Heart right ventricle (tissue), 16 donors: ENCODE data around the gene LGALS7B. TPM values are rescaled to one million over a fixed set of nuclear protein-coding genes. Genes with fewer than 3 reads are reported as not detected.
A peak's percentile ranks its signal among the peaks of the same experiment; 100 is the strongest.
"Not testable (repeated sequence)": the region's sequence is repeated elsewhere in the genome, so short reads cannot be mapped to it uniquely, and the experiment has no call there.

ENCODE experiments used
- ATAC-seq, 8 donors: fragments of 200-7000 bp; cut with Tn5 transposase; one replicate each; pipeline ENCODE4 v1.9.1; 2020; ENCODE audit warnings: mild to moderate bottlenecking in 8 of 8, moderate library complexity in 8 of 8, moderate number of reproducible peaks in 1 of 8
- DNase-seq, 2 donors: peaks; one replicate each; pipeline ENCODE4 v3.0.0-alpha.2; 2020
- H3K27ac ChIP-seq, 10 donors: fragments of 200-600 bp; sonication (generic) in 2 of 10; one replicate each; pipeline versions ENCODE4 v1.5.0 to v1.8.0; 2020 to 2022; ENCODE audit warnings: mild to moderate bottlenecking in 3 of 10
- H3K27me3 ChIP-seq, 7 donors: fragments of 200-600 bp; one replicate each; pipeline ENCODE4 v1.8.0; 2021 to 2022; ENCODE audit warnings: mild to moderate bottlenecking in 2 of 7
- H3K36me3 ChIP-seq, 9 donors: fragments of 200-600 bp; sonication (generic) in 1 of 9; one replicate each; pipeline versions ENCODE4 v1.5.0 to v1.8.0; 2020 to 2022; ENCODE audit warnings: mild to moderate bottlenecking in 2 of 9
- H3K4me1 ChIP-seq, 9 donors: fragments of 200-600 bp; sonication (generic) in 1 of 9; one replicate each; pipeline versions ENCODE4 v1.5.0 to v1.8.0; 2020 to 2022; ENCODE audit warnings: mild to moderate bottlenecking in 4 of 9
- H3K4me3 ChIP-seq, 10 donors: fragments of 200-600 bp; sonication (generic) in 2 of 10; one replicate each; pipeline versions ENCODE4 v1.5.0 to v1.8.0; 2020 to 2022; ENCODE audit warnings: mild to moderate bottlenecking in 7 of 10, moderate library complexity in 2 of 10
- H3K9me3 ChIP-seq, 11 donors: fragments of 200-600 bp in 10 of 11; sonication (generic) in 2 of 11; one replicate each; pipeline versions ENCODE4 v1.5.0 to v1.8.0; 2013 to 2022; ENCODE audit warnings: mild to moderate bottlenecking in 2 of 11, control low read depth in 1 of 11, moderate library complexity in 1 of 11
- WGBS, 2 donors: extraction: QIAGEN DNeasy Blood & Tissue Kit; methylation state at CpG; one replicate each; pipeline ENCODE4 v1.1.7; 2013; ENCODE audit warnings: inconsistent platforms in 1 of 2; 5-methylcytosine and 5-hydroxymethylcytosine counted together
- intact Hi-C, 10 donors: fragments of 100-400 bp; cut with DNase I; formaldehyde crosslinking; loops; one replicate each; pipeline versions ENCODE4 v1.11.1 to v1.14.2; 2022
- polyA plus RNA-seq, 2 donors: library from polyadenylated mRNA; stranded (reverse); fragments of 200-250 nt; gene quantifications; one replicate each; pipeline ENCODE4 v1.2.3, GENCODE V29; 2013
- total RNA-seq, 10 donors: library from RNA; stranded (reverse); fragmentation: NEBNext Ultra II Directional in 3 of 10; extraction: Animal tissue kit (Norgen Biotek cat#: 25700) in 3 of 10; gene quantifications; one replicate each; pipeline versions ENCODE4 v1.2.1 to v1.2.4, GENCODE V29; 2021 to 2023
- TF ChIP-seq, protein P1 (sequence below), 9 donors: fragments of 200-600 bp; sonication (generic) in 2 of 9; IDR thresholded peaks; one replicate each; pipeline versions ENCODE4 v1.5.0 to v1.8.0; 2021 to 2022; ENCODE audit warnings: antibody characterized with exemption in 9 of 9, mild to moderate bottlenecking in 5 of 9, moderate library complexity in 1 of 9
- donor health status: Arrhythmogenic right ventricular cardiomyopathy.
- donor health status: ischemic (EF 13 %, LVEDD 7.1; RV severe dilation, severe dysfunction).
- donor health status: healthy with polysubstance abuse.
- donor health status: DM: no; HTN: yes; CAD: no.
- donor health status: DM: no; HTN: no; CAD: no.
- donor health status: ischemic (EF 25% LVEDD 6.9; RV normal size, moderate dysfunction).
- donor health status: ischemic (EF 25% LVEDD 5.7; RV mildly dilated, moderate dysfunction).
- donor health status: healthy.
- donor health status: DM: yes; HTN: yes; CAD: no.
- donor health status: Ischemic cardiomyopathy.
- donor health status: ischemic (EF 35%, LVEDD 5.7; RV mildly dilated, moderate dysfunction).
- donor health status: nonischemic (EF 11% LVEDD 7.7; RV severe dilation, severe dysfunction).
- donor health status: DM: yes; HTN: yes; CAD: no.
- donor health status: PGD.
- donor health status: ischemic (EF 29% LVEDD 5.4; RV normal size, mild dysfunction).
- donor health status: nonischemic (EF 23%, LVEDD 6.1; RV moderate dilation, normal function).

LGALS7B gene
- total and polyA plus RNA-seq, 12 donors: 0.19 to 0.60 TPM; not detected in 10

DNA sequence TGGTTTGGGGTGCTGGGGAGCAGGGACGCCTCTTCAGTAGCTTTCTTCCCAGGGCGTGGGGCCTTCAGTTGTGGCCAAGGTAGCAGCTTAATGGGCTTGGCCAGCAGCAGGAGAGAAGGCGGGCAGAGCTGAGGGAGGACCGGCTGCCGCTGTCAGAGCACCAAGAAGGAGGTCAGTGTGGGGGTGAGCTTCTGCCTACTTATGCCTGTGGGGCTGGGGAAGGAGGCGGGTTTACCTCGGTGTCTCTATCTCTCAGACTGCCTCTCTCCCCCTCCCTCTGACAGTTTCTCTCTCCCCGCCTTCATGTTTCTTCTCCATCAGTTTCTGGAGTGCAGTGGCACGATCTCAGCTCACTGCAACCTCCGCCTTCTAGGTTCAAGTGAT lies 44.7 kb upstream of the LGALS7B start, which contains the start of gene CAPN12:
TSS of gene CAPN12 (minus strand) at position 177 of the 384 bp plus-strand sequence. CDS start 309 bp downstream, outside the sequence.
- 89 to 93% methylated on average over 10 of the region's 10 CpGs for WGBS, 2 donors
- ATAC-seq: no peak
- no peak for DNase-seq
- Histone ChIP-seq H3K27ac (no peak within 1 kb of the TSS), H3K9me3 (no peaks in the 10 kb centered on the region), H3K36me3 (no peaks in the 10 kb centered on the region), H3K4me1 (no peaks in the 10 kb centered on the region), H3K4me3 (no peak within 1 kb of the TSS), H3K27me3 (no peaks in the 10 kb centered on the region)
- TF ChIP-seq, protein P1, sequence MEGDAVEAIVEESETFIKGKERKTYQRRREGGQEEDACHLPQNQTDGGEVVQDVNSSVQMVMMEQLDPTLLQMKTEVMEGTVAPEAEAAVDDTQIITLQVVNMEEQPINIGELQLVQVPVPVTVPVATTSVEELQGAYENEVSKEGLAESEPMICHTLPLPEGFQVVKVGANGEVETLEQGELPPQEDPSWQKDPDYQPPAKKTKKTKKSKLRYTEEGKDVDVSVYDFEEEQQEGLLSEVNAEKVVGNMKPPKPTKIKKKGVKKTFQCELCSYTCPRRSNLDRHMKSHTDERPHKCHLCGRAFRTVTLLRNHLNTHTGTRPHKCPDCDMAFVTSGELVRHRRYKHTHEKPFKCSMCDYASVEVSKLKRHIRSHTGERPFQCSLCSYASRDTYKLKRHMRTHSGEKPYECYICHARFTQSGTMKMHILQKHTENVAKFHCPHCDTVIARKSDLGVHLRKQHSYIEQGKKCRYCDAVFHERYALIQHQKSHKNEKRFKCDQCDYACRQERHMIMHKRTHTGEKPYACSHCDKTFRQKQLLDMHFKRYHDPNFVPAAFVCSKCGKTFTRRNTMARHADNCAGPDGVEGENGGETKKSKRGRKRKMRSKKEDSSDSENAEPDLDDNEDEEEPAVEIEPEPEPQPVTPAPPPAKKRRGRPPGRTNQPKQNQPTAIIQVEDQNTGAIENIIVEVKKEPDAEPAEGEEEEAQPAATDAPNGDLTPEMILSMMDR (IDR thresholded peaks at IDR 0.05): no peak
- intact Hi-C loops: no loop called here

DNA sequence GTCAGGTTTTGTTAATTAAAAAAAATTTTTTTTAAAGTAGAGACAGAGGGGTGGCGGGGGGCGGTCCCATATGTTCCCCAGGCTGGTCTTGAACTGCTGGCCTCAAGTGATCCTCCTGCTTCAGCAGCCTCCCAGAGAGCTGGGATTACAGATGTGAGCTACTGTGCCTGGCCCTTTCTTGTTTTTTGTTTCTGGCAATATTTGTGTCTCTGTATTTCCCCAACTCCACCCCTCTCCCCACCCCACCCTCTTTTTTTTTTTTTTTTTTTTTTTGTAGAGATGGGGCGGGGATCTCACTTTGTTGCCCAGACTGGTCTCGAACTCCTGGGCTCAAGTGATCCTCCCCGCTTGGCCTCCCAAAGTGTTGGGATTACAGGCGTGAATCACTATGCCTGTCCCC lies 44.1 kb upstream of the LGALS7B start:
- no peaks in the 10 kb centered on the region for H3K36me3 ChIP-seq
- DNase-seq (no peak), ATAC-seq (no peak)
- TF ChIP-seq, protein P1 (IDR thresholded peaks at IDR 0.05): no peak
- WGBS, 2 donors: 90 to 94% methylated on average over 6 of the region's 6 CpGs
- H3K9me3 ChIP-seq: no peaks in the 10 kb centered on the region
- no peak overlapping the region for H3K4me3 ChIP-seq
- intact Hi-C loops: no loop called here
- no peaks in the 10 kb centered on the region for H3K4me1 ChIP-seq
- H3K27me3 ChIP-seq: no peaks in the 10 kb centered on the region
- no peak overlapping the region for H3K27ac ChIP-seq

DNA sequence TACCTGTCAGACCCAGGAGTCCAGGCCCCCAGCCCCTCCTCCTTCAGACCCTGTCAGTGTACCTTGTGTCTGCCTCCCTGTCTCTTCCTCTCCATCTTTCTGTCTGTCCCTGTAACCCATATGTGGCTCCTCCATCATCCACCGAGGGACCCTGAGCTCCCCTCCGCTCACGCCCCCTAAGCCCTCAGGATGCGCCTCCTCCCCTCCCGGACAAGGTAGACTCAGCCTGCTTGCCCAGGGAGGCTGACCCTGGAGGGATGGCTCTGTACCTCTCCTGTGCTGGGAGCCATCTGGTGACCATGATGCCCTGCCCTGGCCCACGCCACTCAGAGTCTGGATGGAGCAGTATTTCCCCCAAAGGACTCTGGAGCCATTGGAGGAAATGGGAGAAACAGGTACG lies 43.7 kb upstream of the LGALS7B start:
- Histone ChIP-seq H3K9me3 (no peaks in the 10 kb centered on the region), H3K36me3 (no peaks in the 10 kb centered on the region), H3K27me3 (no peaks in the 10 kb centered on the region), H3K4me1 (no peaks in the 10 kb centered on the region), H3K27ac (no peak overlapping the region), H3K4me3 (no peak overlapping the region)
- DNase-seq (no peak), ATAC-seq (no peak)
- intact Hi-C loops: no loop called here
- TF ChIP-seq, protein P1 (IDR thresholded peaks at IDR 0.05): no peak
- 82 to 83% methylated on average over 7 of the region's 7 CpGs for WGBS, 2 donors

DNA sequence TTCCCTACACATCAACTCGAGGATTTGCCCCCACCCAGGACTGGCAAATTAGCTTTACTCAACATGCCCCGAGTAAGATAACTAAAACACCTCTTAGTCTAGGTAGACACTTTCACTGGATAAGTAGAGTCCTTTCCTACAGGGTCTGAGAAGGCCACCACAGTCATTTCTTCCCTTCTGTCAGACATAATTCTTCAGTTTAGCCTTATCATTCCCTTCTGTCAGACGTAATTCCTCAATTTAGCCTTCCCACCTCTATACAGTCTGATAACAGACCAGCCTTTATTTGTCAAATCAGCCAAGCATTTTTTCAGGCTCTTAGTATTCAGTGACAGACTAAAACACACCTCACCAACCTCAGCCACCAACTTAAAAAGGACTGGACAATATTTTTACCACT lies 35.2 kb upstream of the LGALS7B start:
- H3K27ac ChIP-seq: peak overlapping the region in 2 of 10 donors; percentile 44 to 70
- H3K4me3 ChIP-seq, H3K36me3 ChIP-seq, H3K4me1 ChIP-seq, intact Hi-C loops, ATAC-seq, DNase-seq, H3K27me3 ChIP-seq, H3K9me3 ChIP-seq: not testable (repeated sequence)
- 79 to 80% methylated on average over 3 of the region's 3 CpGs for WGBS, 2 donors

DNA sequence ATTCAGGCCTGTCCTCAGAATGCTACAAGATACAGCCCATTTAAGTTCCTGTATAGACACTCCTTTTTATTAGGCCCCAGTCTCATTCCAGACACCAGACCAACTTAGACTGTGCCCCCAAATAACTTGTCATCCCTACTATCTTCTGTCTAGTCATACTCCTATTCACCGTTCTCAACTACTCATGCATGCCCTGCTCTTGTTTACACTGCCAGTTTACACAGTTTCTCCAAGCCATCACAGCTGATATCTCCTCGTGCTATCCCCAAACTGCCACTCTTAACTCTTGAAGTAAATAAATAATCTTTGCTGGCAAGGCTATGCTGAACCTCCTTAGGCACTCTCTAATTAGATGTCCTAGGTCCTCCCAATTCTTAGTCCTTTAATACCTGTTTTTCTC lies 34.8 kb upstream of the LGALS7B start:
- H3K9me3 ChIP-seq, H3K36me3 ChIP-seq, DNase-seq, ATAC-seq, H3K4me1 ChIP-seq, H3K4me3 ChIP-seq, H3K27me3 ChIP-seq, H3K27ac ChIP-seq, intact Hi-C loops: not testable (repeated sequence)
- WGBS, 2 donors: 80 to 100% methylated on average over 1 to 2 of the region's 2 CpGs
